GM23338 (cell line): ENCODE results near the gene TPSAB1.

Experiments used
- EZH2 ChIP-seq: fragments of 200-600 bp; sonication (generic); IDR thresholded peaks from one replicate; pipeline ENCODE4 v1.8.0; 2017; ENCODE audit warnings: antibody characterized with exemption, mild to moderate bottlenecking, low read depth; ENCODE audit not compliant: unreplicated experiment
- EZH2phosphoT487 ChIP-seq: fragments of 200-600 bp; sonication (generic); IDR thresholded peaks from one replicate; pipeline ENCODE4 v1.8.1; 2018; ENCODE audit warnings: antibody characterized with exemption; ENCODE audit not compliant: unreplicated experiment
- JUNB ChIP-seq: IDR thresholded peaks from one replicate; pipeline ENCODE4 v1.6.1; 2016; ENCODE audit warnings: antibody characterized with exemption; ENCODE audit not compliant: unreplicated experiment
- POLR2AphosphoS5 ChIP-seq: IDR thresholded peaks from 2 replicates; pipeline ENCODE4 v1.6.1; 2016; ENCODE audit warnings: antibody characterized with exemption, low read depth
- TF ChIP-seq, protein P1 (sequence below), 2 experiments: fragments of 200-600 bp in 1 of 2; sonication (generic) in 1 of 2; conservative IDR thresholded peaks; 2 replicates each; pipeline versions ENCODE4 v1.5.1 to v1.6.1; 2016 to 2017; ENCODE audit warnings: antibody characterized with exemption in 2 of 2, low read depth in 2 of 2, mild to moderate bottlenecking in 2 of 2, moderate library complexity in 1 of 2

DNA sequence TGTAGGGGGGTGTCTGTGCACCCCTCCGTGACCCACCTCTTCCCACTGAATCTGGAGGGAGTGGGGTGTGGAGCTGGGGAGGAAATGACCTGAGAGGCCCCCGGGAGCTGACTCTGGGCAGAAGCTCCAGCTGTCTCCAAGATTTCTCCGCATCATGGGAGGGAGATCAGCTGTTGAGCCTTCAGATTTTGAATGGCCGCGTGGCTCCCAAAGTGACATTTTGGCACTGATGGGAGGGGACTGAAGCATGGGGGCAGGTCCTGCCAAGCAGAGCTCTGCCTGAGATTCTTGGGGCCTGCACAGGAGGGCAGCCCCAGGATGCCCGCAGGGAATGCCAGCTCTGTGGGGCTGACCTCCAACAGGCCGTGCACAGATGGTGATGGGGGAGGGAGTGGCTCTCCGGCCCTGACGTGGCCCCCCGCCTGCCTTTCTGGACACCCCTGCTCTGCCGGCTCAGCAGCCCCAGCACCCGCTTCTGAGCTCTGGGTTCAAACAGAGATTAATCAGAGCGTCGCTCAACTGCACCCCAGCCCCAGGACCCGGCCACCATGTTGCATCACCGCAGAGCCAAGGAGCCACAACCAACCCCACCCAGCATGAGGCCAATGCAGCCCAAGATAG lies 43.6 kb downstream of the TPSAB1 start:
- TF ChIP-seq, protein P1, sequence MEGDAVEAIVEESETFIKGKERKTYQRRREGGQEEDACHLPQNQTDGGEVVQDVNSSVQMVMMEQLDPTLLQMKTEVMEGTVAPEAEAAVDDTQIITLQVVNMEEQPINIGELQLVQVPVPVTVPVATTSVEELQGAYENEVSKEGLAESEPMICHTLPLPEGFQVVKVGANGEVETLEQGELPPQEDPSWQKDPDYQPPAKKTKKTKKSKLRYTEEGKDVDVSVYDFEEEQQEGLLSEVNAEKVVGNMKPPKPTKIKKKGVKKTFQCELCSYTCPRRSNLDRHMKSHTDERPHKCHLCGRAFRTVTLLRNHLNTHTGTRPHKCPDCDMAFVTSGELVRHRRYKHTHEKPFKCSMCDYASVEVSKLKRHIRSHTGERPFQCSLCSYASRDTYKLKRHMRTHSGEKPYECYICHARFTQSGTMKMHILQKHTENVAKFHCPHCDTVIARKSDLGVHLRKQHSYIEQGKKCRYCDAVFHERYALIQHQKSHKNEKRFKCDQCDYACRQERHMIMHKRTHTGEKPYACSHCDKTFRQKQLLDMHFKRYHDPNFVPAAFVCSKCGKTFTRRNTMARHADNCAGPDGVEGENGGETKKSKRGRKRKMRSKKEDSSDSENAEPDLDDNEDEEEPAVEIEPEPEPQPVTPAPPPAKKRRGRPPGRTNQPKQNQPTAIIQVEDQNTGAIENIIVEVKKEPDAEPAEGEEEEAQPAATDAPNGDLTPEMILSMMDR (conservative IDR thresholded peaks at IDR 0.05; ENCODE audit: low read depth in 2 of 2), result no peak
- TF ChIP-seq EZH2, result no peak
- no peak for TF ChIP-seq JUNB
- TF ChIP-seq EZH2phosphoT487, result no peak
- TF ChIP-seq POLR2AphosphoS5, result no peak
